HCT116 (cell line): ENCODE results near the gene SOBP. TPM values are rescaled to one million over a fixed set of nuclear protein-coding genes. Genes with fewer than 3 reads are reported as not detected.

Experiments used
- ATAC-seq: fragments of 200-7000 bp; cut with Tn5 transposase; 2 replicates; pipeline ENCODE4 v1.9.1; 2020; ENCODE audit warnings: mild to moderate bottlenecking, moderate library complexity
- BruUV-seq: library from RNA; stranded (reverse); fragments of 400-500 nt; replicated peaks from 2 replicates; lab custom pipeline; 2021; lab: Mats Ljungman, UMichigan
- CTCF ChIA-PET: fragments of 300-600 bp; sonication (Branson Sonifier 250); formaldehyde crosslinking; loops from one replicate; lab custom pipeline; 2021; ENCODE audit warnings: antibody characterized with exemption; lab: Charles Lee
- POLR2A ChIA-PET: fragments of 300-600, 350-600 bp; sonication (Branson Sonifier 250); formaldehyde crosslinking; loops from one replicate; lab custom pipeline; 2021; ENCODE audit warnings: antibody characterized with exemption; lab: Charles Lee
- RAD21 ChIA-PET, 2 experiments: fragments of 300-600 bp; sonication (Branson Sonifier 250); formaldehyde crosslinking; loops; one replicate each; lab custom pipeline; 2023; ENCODE audit warnings: low total read pairs in 2 of 2; ENCODE audit not compliant: uncharacterized antibody in 2 of 2, unreplicated experiment in 2 of 2, low non-redundant PET in 1 of 2; lab: Charles Lee
- DNase-seq: peaks from one replicate; pipeline ENCODE4 v3.0.0-alpha.2; 2010; ENCODE audit warnings: low read depth, low spot score
- H2AFZ ChIP-seq: fragments of 200-600 bp; shearing (Covaris generic), sonication (generic); 2 replicates; pipeline ENCODE4 v1.6.1; 2017; ENCODE audit warnings: low read depth, mixed run types, mixed read lengths, antibody characterized with exemption, low read length; ENCODE audit not compliant: poor library complexity, severe bottlenecking
- H3K27ac ChIP-seq: 2 replicates; pipeline ENCODE4 v1.5.1; 2012; ENCODE audit warnings: low read depth, low read length
- H3K27me3 ChIP-seq: fragments of 200-600 bp; sonication (generic); 2 replicates; pipeline ENCODE4 v1.6.1; 2016; ENCODE audit warnings: mixed run types, low read length, mixed read lengths; ENCODE audit not compliant: insufficient read depth
- H3K36me3 ChIP-seq, 2 experiments: fragments of 200-500 bp in 1 of 2; fragments of 200-600 bp in 1 of 2; sonication (Bioruptor generic) in 1 of 2; sonication (generic) in 1 of 2; 2 replicates each; pipeline versions ENCODE4 v1.5.1 to v1.6.1; 2014 to 2016; ENCODE audit warnings: low read length in 2 of 2, inconsistent platforms in 1 of 2, mixed read lengths in 1 of 2, mixed run types in 1 of 2; ENCODE audit not compliant: insufficient read depth in 2 of 2, control insufficient read depth in 1 of 2
- H3K4me1 ChIP-seq, 2 experiments: fragments of 200-600 bp in 1 of 2; sonication (generic) in 1 of 2; 2 replicates each; pipeline versions ENCODE4 v1.5.1 to v1.6.1; 2012 to 2017; ENCODE audit warnings: low read length in 2 of 2, inconsistent platforms in 1 of 2, mild to moderate bottlenecking in 1 of 2, mixed read lengths in 1 of 2, mixed run types in 1 of 2, moderate library complexity in 1 of 2; ENCODE audit not compliant: insufficient read depth in 2 of 2, control insufficient read depth in 1 of 2
- H3K4me2 ChIP-seq: fragments of 200-600 bp; sonication (generic); 2 replicates; pipeline ENCODE4 v1.6.1; 2017; ENCODE audit warnings: mixed run types, low read length, mixed read lengths
- H3K4me3 ChIP-seq, 2 experiments: fragments of 200-600 bp in 1 of 2; sonication (generic) in 1 of 2; replicated peaks in 1 of 2; 2 replicates each; pipeline ENCODE4 v1.5.1; 2011 to 2016; ENCODE audit warnings: low read length in 2 of 2, control low read depth in 1 of 2, low read depth in 1 of 2, mild to moderate bottlenecking in 1 of 2, mixed read lengths in 1 of 2, mixed run types in 1 of 2
- H3K79me2 ChIP-seq: fragments of 200-600 bp; sonication (generic); 2 replicates; pipeline ENCODE4 v1.6.1; 2017; ENCODE audit warnings: mild to moderate bottlenecking, mixed run types, low read length, moderate library complexity, mixed read lengths; ENCODE audit not compliant: insufficient read depth
- H3K9ac ChIP-seq: fragments of 200-600 bp; sonication (generic); 2 replicates; pipeline ENCODE4 v1.6.1; 2016; ENCODE audit warnings: low read length, mixed read lengths
- H3K9me2 ChIP-seq: fragments of 200-600 bp; sonication (generic), shearing (Covaris generic); 2 replicates; pipeline ENCODE4 v1.6.1; 2017; ENCODE audit warnings: mixed run types, mild to moderate bottlenecking, moderate library complexity; ENCODE audit not compliant: insufficient read depth
- H3K9me3 ChIP-seq, 2 experiments: fragments of 200-500 bp in 1 of 2; fragments of 200-600 bp in 1 of 2; sonication (Bioruptor generic) in 1 of 2; sonication (generic) in 1 of 2; 2 replicates each; pipeline ENCODE4 v1.6.1; 2014 to 2017; ENCODE audit warnings: low read length in 2 of 2, mixed read lengths in 2 of 2, inconsistent platforms in 1 of 2, low read depth in 1 of 2, mild to moderate bottlenecking in 1 of 2, mixed run types in 1 of 2, moderate library complexity in 1 of 2; ENCODE audit not compliant: control insufficient read depth in 1 of 2, insufficient read depth in 1 of 2
- H4K20me1 ChIP-seq: fragments of 200-600 bp; sonication (generic), shearing (Covaris generic); 2 replicates; pipeline ENCODE4 v1.6.1; 2017; ENCODE audit warnings: mixed run types, mild to moderate bottlenecking, moderate library complexity; ENCODE audit not compliant: insufficient read depth
- ATF3 ChIP-seq: IDR thresholded peaks from 2 replicates; pipeline ENCODE4 v1.6.1; 2012
- CBX3 ChIP-seq: IDR thresholded peaks from 2 replicates; pipeline ENCODE4 v1.6.1; 2012; ENCODE audit warnings: low read depth
- CEBPB ChIP-seq: IDR thresholded peaks from 2 replicates; pipeline ENCODE4 v1.6.1; 2012; ENCODE audit warnings: low read depth
- CTCF ChIP-seq, 3 experiments: fragments of 200-600 bp in 1 of 3; sonication (generic) in 1 of 3; IDR thresholded peaks in 2 of 3; conservative IDR thresholded peaks in 1 of 3; 2 replicates each; pipeline ENCODE4 v1.5.1; 2012 to 2017; ENCODE audit warnings: low read depth in 2 of 3, low read length in 2 of 3, antibody characterized with exemption in 1 of 3, borderline replicate concordance in 1 of 3, control low read depth in 1 of 3, mild to moderate bottlenecking in 1 of 3, mixed read lengths in 1 of 3, mixed run types in 1 of 3, moderate library complexity in 1 of 3; ENCODE audit not compliant: insufficient read depth in 1 of 3
- EGR1 ChIP-seq: IDR thresholded peaks from 2 replicates; pipeline ENCODE4 v1.6.1; 2012; ENCODE audit warnings: low read depth
- ELF1 ChIP-seq: IDR thresholded peaks from 2 replicates; pipeline ENCODE4 v1.6.1; 2012; ENCODE audit warnings: low read depth, borderline replicate concordance
- FOSL1 ChIP-seq: IDR thresholded peaks from 2 replicates; pipeline ENCODE4 v1.6.1; 2012; ENCODE audit warnings: low read depth
- JUND ChIP-seq: IDR thresholded peaks from 2 replicates; pipeline ENCODE4 v1.6.1; 2012
- MAX ChIP-seq: IDR thresholded peaks from 2 replicates; pipeline ENCODE4 v1.6.1; 2012
- POLR2A ChIP-seq: IDR thresholded peaks from 2 replicates; pipeline ENCODE4 v1.7.0; 2011; ENCODE audit warnings: borderline replicate concordance; ENCODE audit not compliant: insufficient read depth, insufficient read length; ENCODE audit errors: extremely low read depth
- POLR2AphosphoS5 ChIP-seq: IDR thresholded peaks from 2 replicates; pipeline ENCODE4 v1.6.1; 2011; ENCODE audit warnings: mild to moderate bottlenecking, low read depth, low read length, moderate library complexity
- RAD21 ChIP-seq: IDR thresholded peaks from 2 replicates; pipeline ENCODE4 v1.6.1; 2012; ENCODE audit warnings: low read depth, mild to moderate bottlenecking
- REST ChIP-seq: IDR thresholded peaks from 2 replicates; pipeline ENCODE4 v1.6.1; 2012; ENCODE audit warnings: low read depth
- SIN3A ChIP-seq: IDR thresholded peaks from 2 replicates; pipeline ENCODE4 v1.6.1; 2012; ENCODE audit warnings: low read depth
- SRF ChIP-seq: IDR thresholded peaks from 2 replicates; pipeline ENCODE4 v1.6.1; 2012; ENCODE audit warnings: low read depth
- TCF7L2 ChIP-seq: IDR thresholded peaks from 2 replicates; pipeline ENCODE4 v1.7.0; 2011; ENCODE audit warnings: borderline replicate concordance, inconsistent platforms; ENCODE audit not compliant: insufficient read depth, insufficient read length; ENCODE audit errors: extremely low read depth
- YY1 ChIP-seq: IDR thresholded peaks from 2 replicates; pipeline ENCODE4 v1.6.1; 2011; ENCODE audit warnings: low read length, low read depth, moderate library complexity, mild to moderate bottlenecking; ENCODE audit not compliant: insufficient replicate concordance; ENCODE audit errors: extremely low read depth
- ZBTB33 ChIP-seq: IDR thresholded peaks from 2 replicates; pipeline ENCODE4 v1.6.1; 2011; ENCODE audit warnings: mild to moderate bottlenecking, low read length, moderate library complexity; ENCODE audit not compliant: insufficient replicate concordance; ENCODE audit errors: extremely low read depth
- ZFX ChIP-seq: fragments of 450-650 bp; IDR thresholded peaks from 2 replicates; pipeline ENCODE4 v1.6.1; 2017
- ZNF274 ChIP-seq: fragments of 200-500 bp; sonication (Bioruptor generic); IDR thresholded peaks from 2 replicates; pipeline ENCODE4 v1.6.1; 2014; ENCODE audit warnings: mild to moderate bottlenecking, low read depth, low read length, inconsistent platforms
- intact Hi-C: fragments of 100-400 bp; cut with micrococcal nuclease; formaldehyde crosslinking; loops from 2 replicates; pipeline ENCODE4 v1.10.0; 2022
- total RNA-seq: library from RNA; stranded (reverse); gene quantifications from one replicate; pipeline ENCODE4 v1.2.1, GENCODE V29; 2021; ENCODE audit not compliant: unreplicated experiment

Gene SOBP
- total RNA-seq, 1 experiment from 2014 or later, result 2.6 TPM

- no peak for DNase-seq
- TF ChIP-seq MAX (no peak), YY1 (no peak), POLR2AphosphoS5 (no peak), CBX3 (no peak), POLR2A (no peak), RAD21 (no peak), FOSL1 (no peak), JUND (no peak), ELF1 (no peak), ATF3 (no peak), SRF (no peak), TCF7L2 (no peak), CTCF (IDR thresholded peaks at IDR 0.05 in 2 of 3, conservative IDR thresholded peaks at IDR 0.05 in 1 of 3; ENCODE audit: borderline replicate concordance in 1 of 3, insufficient read depth in 1 of 3, low read depth in 2 of 3, low read length in 2 of 3) (no peak), EGR1 (no peak), CEBPB (no peak), SIN3A (no peak), ZNF274 (no peak), ZFX (no peak), REST (no peak), ZBTB33 (no peak)
- no peaks in the 10 kb centered on the region for H4K20me1 ChIP-seq
- ChIA-PET RAD21 (no interaction called here), CTCF (no interaction called here), POLR2A (no interaction called here)
- no peaks in the 10 kb centered on the region for H3K9me2 ChIP-seq
- H3K9ac ChIP-seq, result no peak overlapping the region
- no peak overlapping the region for H3K27ac ChIP-seq
- ATAC-seq, result no peak
- intact Hi-C loops, result no loop called here
- H3K4me1 ChIP-seq, result no peaks in the 10 kb centered on the region
- H3K27me3 ChIP-seq, result no peaks in the 10 kb centered on the region
- H3K79me2 ChIP-seq, result no peaks in the 10 kb centered on the region
- BruUV-seq, result no TSS peak
- H2AFZ ChIP-seq, result no peak overlapping the region
- H3K9me3 ChIP-seq, result no peaks in the 10 kb centered on the region
- no peak overlapping the region for H3K4me3 ChIP-seq
- H3K36me3 ChIP-seq, result no peaks in the 10 kb centered on the region
- H3K4me2 ChIP-seq, result no peak overlapping the region
Observed at GRCh38 chr6:107616775-107617174, 126.9 kb downstream of the SOBP start.
